A673 (cell line): ENCODE results near the gene RASIP1. TPM values are rescaled to one million over a fixed set of nuclear protein-coding genes. Genes with fewer than 3 reads are reported as not detected.

ENCODE experiments used
- BruUV-seq: library from RNA; stranded (reverse); fragments of 400-500 nt; replicated peaks from 2 replicates; lab custom pipeline; 2021; lab: Mats Ljungman, UMichigan
- CTCF ChIA-PET: fragments of 300-600 bp; sonication (Branson Sonifier 250); formaldehyde crosslinking; loops from one replicate; lab custom pipeline; 2022; ENCODE audit warnings: antibody characterized with exemption; lab: Charles Lee
- POLR2A ChIA-PET: fragments of 300-600 bp; sonication (Branson Sonifier 250); formaldehyde crosslinking; loops from one replicate; lab custom pipeline; 2022; ENCODE audit warnings: antibody characterized with exemption; ENCODE audit not compliant: low non-redundant PET; lab: Charles Lee
- DNase-seq: peaks from one replicate; pipeline ENCODE4 v3.0.0-alpha.2; 2015; ENCODE audit warnings: low spot score
- H3K27ac ChIP-seq: fragments of 200-600 bp; sonication (generic); 2 replicates; pipeline ENCODE4 v1.5.1; 2016; ENCODE audit warnings: mixed run types, low read depth, mild to moderate bottlenecking, mixed read lengths, antibody characterized with exemption, low read length; ENCODE audit not compliant: poor library complexity, severe bottlenecking
- H3K27me3 ChIP-seq: fragments of 200-600 bp; sonication (generic); replicated peaks from 2 replicates; pipeline ENCODE4 v1.6.1; 2017; ENCODE audit warnings: mixed run types, low read depth, mild to moderate bottlenecking, mixed read lengths, antibody characterized with exemption, low read length; ENCODE audit not compliant: insufficient read depth, poor library complexity
- H3K36me3 ChIP-seq: fragments of 200-600 bp; sonication (generic); 2 replicates; pipeline ENCODE4 v1.6.1; 2016; ENCODE audit warnings: mixed run types, mild to moderate bottlenecking, mixed read lengths, antibody characterized with exemption, low read length; ENCODE audit not compliant: insufficient read depth, poor library complexity, severe bottlenecking
- H3K4me1 ChIP-seq: fragments of 200-600 bp; sonication (generic); 2 replicates; pipeline ENCODE4 v1.6.1; 2017; ENCODE audit warnings: mixed run types, mild to moderate bottlenecking, mixed read lengths, antibody characterized with exemption, low read length; ENCODE audit not compliant: insufficient read depth, poor library complexity, severe bottlenecking
- H3K4me3 ChIP-seq: fragments of 200-600 bp; sonication (generic); 2 replicates; pipeline ENCODE4 v1.5.1; 2016; ENCODE audit warnings: low read depth, mixed run types, mild to moderate bottlenecking, mixed read lengths, low read length; ENCODE audit not compliant: poor library complexity, severe bottlenecking
- H3K9me3 ChIP-seq: fragments of 200-600 bp; sonication (generic); 2 replicates; pipeline ENCODE4 v1.6.1; 2016; ENCODE audit warnings: mixed run types, low read depth, mild to moderate bottlenecking, mixed read lengths, antibody characterized with exemption, low read length; ENCODE audit not compliant: poor library complexity, severe bottlenecking
- EZH2 ChIP-seq: fragments of 200-600 bp; sonication (generic); IDR thresholded peaks from 2 replicates; pipeline ENCODE4 v1.6.1; 2017; ENCODE audit warnings: borderline replicate concordance, low read depth, mild to moderate bottlenecking, mixed read lengths, antibody characterized with exemption, low read length; ENCODE audit not compliant: poor library complexity, severe bottlenecking
- intact Hi-C: fragments of 100-400 bp; cut with micrococcal nuclease; formaldehyde crosslinking; loops from one replicate; pipeline ENCODE4 v1.10.0; 2022; ENCODE audit not compliant: unreplicated experiment
- total RNA-seq: library from RNA; stranded (reverse); gene quantifications from 2 replicates; pipeline ENCODE4 v1.2.3, GENCODE V29; 2021
- TF ChIP-seq, protein P1 (sequence below): fragments of 300-800, 200-600 bp; sonication (generic); conservative IDR thresholded peaks from 2 replicates; pipeline ENCODE4 v1.5.1; 2017; ENCODE audit warnings: low read depth, mild to moderate bottlenecking, antibody characterized with exemption, low read length, moderate library complexity, mixed read lengths

RASIP1 gene
- total RNA-seq, 1 experiment from 2014 or later, result 3.8 TPM

DNA sequence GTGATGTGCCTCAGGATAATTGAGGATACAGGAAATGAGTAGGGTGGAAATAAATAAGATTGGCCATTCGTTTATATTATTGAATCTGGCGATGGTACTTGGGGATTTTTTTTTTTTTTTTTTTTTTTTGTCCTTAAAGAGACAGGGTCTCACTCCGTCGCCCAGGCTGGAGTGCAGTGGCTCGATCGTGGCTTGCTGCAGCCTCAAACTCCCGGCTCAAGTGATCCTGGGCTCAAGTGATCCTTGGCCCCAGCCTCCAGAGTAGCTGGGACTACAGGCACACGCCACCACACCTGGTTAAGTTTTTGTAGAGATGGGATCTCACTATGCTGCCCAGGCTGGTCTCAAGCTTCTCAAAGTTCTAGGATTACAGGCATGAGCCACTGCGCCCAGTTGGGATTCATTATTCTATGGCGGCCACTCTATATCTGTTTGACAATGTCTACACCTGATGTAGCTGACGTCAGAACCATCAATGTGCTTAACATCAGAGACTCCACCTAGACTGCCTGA lies 18.2 kb downstream of the RASIP1 start:
- TF ChIP-seq, protein P1, sequence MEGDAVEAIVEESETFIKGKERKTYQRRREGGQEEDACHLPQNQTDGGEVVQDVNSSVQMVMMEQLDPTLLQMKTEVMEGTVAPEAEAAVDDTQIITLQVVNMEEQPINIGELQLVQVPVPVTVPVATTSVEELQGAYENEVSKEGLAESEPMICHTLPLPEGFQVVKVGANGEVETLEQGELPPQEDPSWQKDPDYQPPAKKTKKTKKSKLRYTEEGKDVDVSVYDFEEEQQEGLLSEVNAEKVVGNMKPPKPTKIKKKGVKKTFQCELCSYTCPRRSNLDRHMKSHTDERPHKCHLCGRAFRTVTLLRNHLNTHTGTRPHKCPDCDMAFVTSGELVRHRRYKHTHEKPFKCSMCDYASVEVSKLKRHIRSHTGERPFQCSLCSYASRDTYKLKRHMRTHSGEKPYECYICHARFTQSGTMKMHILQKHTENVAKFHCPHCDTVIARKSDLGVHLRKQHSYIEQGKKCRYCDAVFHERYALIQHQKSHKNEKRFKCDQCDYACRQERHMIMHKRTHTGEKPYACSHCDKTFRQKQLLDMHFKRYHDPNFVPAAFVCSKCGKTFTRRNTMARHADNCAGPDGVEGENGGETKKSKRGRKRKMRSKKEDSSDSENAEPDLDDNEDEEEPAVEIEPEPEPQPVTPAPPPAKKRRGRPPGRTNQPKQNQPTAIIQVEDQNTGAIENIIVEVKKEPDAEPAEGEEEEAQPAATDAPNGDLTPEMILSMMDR, result no peak
- TF ChIP-seq EZH2, result no peak
- peaks cover 46% of the 10 kb centered on the region for H3K4me1 ChIP-seq
- no peak overlapping the region for H3K4me3 ChIP-seq
- BruUV-seq, result no TSS peak
- ChIA-PET POLR2A (no interaction called here), CTCF (no interaction called here)
- no peaks in the 10 kb centered on the region for H3K27me3 ChIP-seq
- H3K27ac ChIP-seq, result no peak overlapping the region
- DNase-seq, result no peak
- no peaks in the 10 kb centered on the region for H3K9me3 ChIP-seq
- intact Hi-C loops, result no loop called here
- no peaks in the 10 kb centered on the region for H3K36me3 ChIP-seq

DNA sequence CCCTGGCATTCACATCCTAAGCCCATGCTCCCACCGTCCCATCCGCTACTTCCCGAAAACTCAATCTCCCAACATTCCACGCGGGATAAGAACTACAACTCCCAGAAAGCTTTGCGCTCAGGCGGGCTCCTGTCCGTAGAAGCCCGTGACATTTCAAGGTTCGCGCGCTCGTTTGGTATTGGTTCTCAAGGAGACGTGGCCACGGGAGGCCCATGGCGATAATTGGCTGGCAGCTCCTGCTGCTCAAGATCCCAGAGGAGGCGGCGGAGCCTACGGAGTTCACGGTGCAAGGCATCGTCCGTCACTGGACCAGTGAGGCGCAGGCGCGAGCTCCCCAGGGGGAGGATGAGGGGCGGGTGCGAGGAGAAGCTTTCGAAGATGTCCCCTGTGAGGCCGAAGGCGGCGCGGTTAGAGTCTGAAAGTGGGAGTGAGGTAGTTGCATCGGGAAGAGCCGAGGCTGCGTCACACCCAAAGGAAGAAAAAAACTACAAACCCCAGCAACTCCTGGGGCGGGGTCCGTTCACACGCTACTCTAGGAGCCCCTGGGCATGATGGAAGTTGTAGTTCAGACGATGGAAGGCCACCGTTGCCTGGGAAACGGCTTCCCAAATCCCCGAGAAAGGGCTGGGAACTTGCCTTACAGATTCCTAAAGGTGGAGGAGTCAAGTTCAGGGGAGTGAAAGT lies 19.7 kb downstream of the RASIP1 start:
- H3K9me3 ChIP-seq, result no peaks in the 10 kb centered on the region
- peak overlapping the region; percentile 84 for H3K27ac ChIP-seq
- no peak for TF ChIP-seq EZH2
- TF ChIP-seq, protein P1, result no peak
- DNase-seq, result peak; percentile 100
- no TSS peak for BruUV-seq
- H3K36me3 ChIP-seq, result no peaks in the 10 kb centered on the region
- ChIA-PET POLR2A (no interaction called here), CTCF (no interaction called here)
- H3K4me3 ChIP-seq, result peak overlapping the region; percentile 56
- intact Hi-C loops, result no loop called here
- H3K27me3 ChIP-seq, result no peaks in the 10 kb centered on the region
- H3K4me1 ChIP-seq, result peaks cover 50% of the 10 kb centered on the region

GRCh38 chr19:48720251-48720612 lies 20.2 kb downstream of the RASIP1 start:
- BruUV-seq, result no TSS peak
- TF ChIP-seq EZH2, result no peak
- TF ChIP-seq, protein P1, result no peak
- intact Hi-C loops, result no loop called here
- no peak for DNase-seq
- no peaks in the 10 kb centered on the region for H3K9me3 ChIP-seq
- POLR2A ChIA-PET, result no interaction called here
- H3K36me3 ChIP-seq, result no peaks in the 10 kb centered on the region
- peak overlapping the region; percentile 84 for H3K27ac ChIP-seq
- peak overlapping the region; percentile 56 for H3K4me3 ChIP-seq
- peaks cover 51% of the 10 kb centered on the region for H3K4me1 ChIP-seq
- CTCF ChIA-PET, result no interaction called here
- H3K27me3 ChIP-seq, result no peaks in the 10 kb centered on the region
